ENCODE data around the gene SLC22A31.

Gene SLC22A31

DNA sequence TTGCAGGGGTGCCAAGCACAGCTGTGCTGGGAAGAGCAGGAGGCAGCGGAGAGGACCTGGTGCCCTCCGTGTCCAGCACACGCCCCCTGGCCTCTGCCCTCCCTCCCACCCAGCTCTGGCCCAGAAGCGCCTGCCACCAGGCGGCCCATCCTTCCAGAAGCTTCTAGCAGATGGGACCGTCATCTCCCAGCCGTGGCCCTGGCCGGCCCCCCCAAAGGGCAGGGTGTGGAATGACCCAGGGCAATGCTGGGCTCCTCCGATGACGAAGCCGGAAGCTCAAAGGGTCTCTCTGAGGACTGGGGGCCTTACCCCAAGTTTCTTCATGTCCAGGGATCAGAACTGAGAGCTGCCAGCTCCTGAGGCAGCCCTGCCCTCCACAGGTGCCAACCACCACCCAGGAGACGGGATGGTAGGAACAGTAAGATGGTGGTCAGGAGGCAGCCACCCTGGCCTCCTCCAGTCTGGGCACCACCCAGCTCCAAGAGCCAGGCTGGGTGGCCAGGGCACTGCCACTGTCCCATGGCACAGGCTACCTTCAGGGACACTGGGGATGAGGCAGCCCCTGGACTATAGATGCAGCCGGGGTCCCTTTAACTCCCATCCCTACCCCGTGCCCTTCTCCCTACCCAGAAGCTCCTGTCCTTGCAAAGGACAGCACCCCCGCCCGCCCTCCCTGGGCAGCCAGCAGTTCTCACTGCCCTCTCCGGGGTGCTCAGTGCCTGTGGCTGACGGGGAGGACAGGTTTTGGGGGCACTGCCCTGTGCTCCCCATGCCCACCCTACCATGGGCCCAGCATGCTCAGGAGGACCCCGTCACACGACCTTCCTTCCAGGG is 35.3 kb downstream of the SLC22A31 start:
- no peaks in the 10 kb centered on the region for H3K36me3 ChIP-seq (replicated peaks; ENCODE audit: low read depth, low read length)
- H4K20me1 ChIP-seq (ENCODE audit: insufficient read depth, low read length): no peaks in the 10 kb centered on the region
- H3K4me2 ChIP-seq (ENCODE audit: low read length): no peak overlapping the region
- no peak overlapping the region for H3K4me3 ChIP-seq (ENCODE audit: low read length)
- H2AFZ ChIP-seq (ENCODE audit: low read depth, low read length): no peak overlapping the region
- no peak overlapping the region for H3K27ac ChIP-seq (ENCODE audit: low read length)
- H3K9ac ChIP-seq (ENCODE audit: low read length): no peak overlapping the region
- H3K79me2 ChIP-seq (ENCODE audit: low read length): no peaks in the 10 kb centered on the region
- H3K4me1 ChIP-seq (ENCODE audit: low read length): peaks cover 21% of the 10 kb centered on the region
- no peaks in the 10 kb centered on the region for H3K9me3 ChIP-seq (ENCODE audit: insufficient read depth, low read length)
- no peak for TF ChIP-seq EZH2phosphoT487 (IDR thresholded peaks at IDR 0.05; ENCODE audit: low read depth)
- TF ChIP-seq, protein P1, sequence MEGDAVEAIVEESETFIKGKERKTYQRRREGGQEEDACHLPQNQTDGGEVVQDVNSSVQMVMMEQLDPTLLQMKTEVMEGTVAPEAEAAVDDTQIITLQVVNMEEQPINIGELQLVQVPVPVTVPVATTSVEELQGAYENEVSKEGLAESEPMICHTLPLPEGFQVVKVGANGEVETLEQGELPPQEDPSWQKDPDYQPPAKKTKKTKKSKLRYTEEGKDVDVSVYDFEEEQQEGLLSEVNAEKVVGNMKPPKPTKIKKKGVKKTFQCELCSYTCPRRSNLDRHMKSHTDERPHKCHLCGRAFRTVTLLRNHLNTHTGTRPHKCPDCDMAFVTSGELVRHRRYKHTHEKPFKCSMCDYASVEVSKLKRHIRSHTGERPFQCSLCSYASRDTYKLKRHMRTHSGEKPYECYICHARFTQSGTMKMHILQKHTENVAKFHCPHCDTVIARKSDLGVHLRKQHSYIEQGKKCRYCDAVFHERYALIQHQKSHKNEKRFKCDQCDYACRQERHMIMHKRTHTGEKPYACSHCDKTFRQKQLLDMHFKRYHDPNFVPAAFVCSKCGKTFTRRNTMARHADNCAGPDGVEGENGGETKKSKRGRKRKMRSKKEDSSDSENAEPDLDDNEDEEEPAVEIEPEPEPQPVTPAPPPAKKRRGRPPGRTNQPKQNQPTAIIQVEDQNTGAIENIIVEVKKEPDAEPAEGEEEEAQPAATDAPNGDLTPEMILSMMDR (IDR thresholded peaks at IDR 0.05; ENCODE audit: low read depth, low read length): no peak
- H3K27me3 ChIP-seq (ENCODE audit: low read depth, low read length): peaks cover 20% of the 10 kb centered on the region

- Histone ChIP-seq H3K9ac (ENCODE audit: low read length) (no peak overlapping the region), H3K4me2 (ENCODE audit: low read length) (no peak overlapping the region)
Measured at GRCh38 chr16:89164436-89164835, 35.9 kb downstream of the SLC22A31 start.

DNA sequence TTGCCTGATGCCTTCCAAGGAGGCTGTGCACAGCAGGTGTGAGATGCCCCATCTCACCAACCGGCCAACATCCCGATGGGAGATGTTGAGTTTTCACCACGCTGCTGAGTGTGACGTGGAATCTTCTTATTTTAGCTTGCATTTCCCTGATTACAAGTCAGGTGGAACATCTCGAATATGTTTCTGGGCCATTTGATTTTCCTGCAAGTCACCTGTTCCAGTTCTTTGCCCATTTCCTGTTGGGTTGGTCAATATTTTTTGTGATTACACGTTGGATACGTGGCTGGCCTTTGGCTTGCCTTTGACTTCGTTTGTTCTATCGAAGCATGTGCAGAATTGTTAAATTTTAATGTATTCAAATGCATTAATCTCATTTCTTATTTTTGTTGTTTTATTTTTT is 37.0 kb downstream of the SLC22A31 start:
- Histone ChIP-seq H3K79me2 (ENCODE audit: low read length) (no peaks in the 10 kb centered on the region), H3K4me2 (ENCODE audit: low read length) (no peak overlapping the region), H2AFZ (ENCODE audit: low read depth, low read length) (no peak overlapping the region), H3K9me3 (ENCODE audit: insufficient read depth, low read length) (no peaks in the 10 kb centered on the region), H4K20me1 (ENCODE audit: insufficient read depth, low read length) (no peaks in the 10 kb centered on the region), H3K4me1 (ENCODE audit: low read length) (peaks cover 14% of the 10 kb centered on the region), H3K4me3 (ENCODE audit: low read length) (no peak overlapping the region), H3K36me3 (replicated peaks; ENCODE audit: low read depth, low read length) (no peaks in the 10 kb centered on the region), H3K9ac (ENCODE audit: low read length) (no peak overlapping the region), H3K27me3 (ENCODE audit: low read depth, low read length) (peaks cover 6% of the 10 kb centered on the region; the same call in 1 of the 2 replicates), H3K27ac (ENCODE audit: low read length) (no peak overlapping the region)
- TF ChIP-seq, protein P1 (IDR thresholded peaks at IDR 0.05; ENCODE audit: low read depth, low read length): no peak
- no peak for TF ChIP-seq EZH2phosphoT487 (IDR thresholded peaks at IDR 0.05; ENCODE audit: low read depth)

More at GRCh38 chr16:89164436-89164835, 35.9 kb downstream of the SLC22A31 start:
- Histone ChIP-seq H3K4me3 (ENCODE audit: low read length) (no peak overlapping the region), H3K79me2 (ENCODE audit: low read length) (no peaks in the 10 kb centered on the region), H2AFZ (ENCODE audit: low read depth, low read length) (no peak overlapping the region), H3K4me1 (ENCODE audit: low read length) (peaks cover 20% of the 10 kb centered on the region), H3K9me3 (ENCODE audit: insufficient read depth, low read length) (no peaks in the 10 kb centered on the region), H4K20me1 (ENCODE audit: insufficient read depth, low read length) (no peaks in the 10 kb centered on the region), H3K27ac (ENCODE audit: low read length) (no peak overlapping the region), H3K36me3 (replicated peaks; ENCODE audit: low read depth, low read length) (no peaks in the 10 kb centered on the region), H3K27me3 (ENCODE audit: low read depth, low read length) (peaks cover 13% of the 10 kb centered on the region)
- TF ChIP-seq, protein P1 (IDR thresholded peaks at IDR 0.05; ENCODE audit: low read depth, low read length): no peak
- TF ChIP-seq EZH2phosphoT487 (IDR thresholded peaks at IDR 0.05; ENCODE audit: low read depth): no peak

GRCh38 chr16:89161763-89162713 is 38.3 kb downstream of the SLC22A31 start:
- Histone ChIP-seq H2AFZ (ENCODE audit: low read depth, low read length) (no peak overlapping the region), H3K4me2 (ENCODE audit: low read length) (no peak overlapping the region), H3K4me3 (ENCODE audit: low read length) (no peak overlapping the region), H3K27ac (ENCODE audit: low read length) (no peak overlapping the region), H3K9me3 (ENCODE audit: insufficient read depth, low read length) (peaks cover 3% of the 10 kb centered on the region; the same call in 1 of the 2 replicates), H3K27me3 (ENCODE audit: low read depth, low read length) (peaks cover 6% of the 10 kb centered on the region; the same call in 1 of the 2 replicates), H4K20me1 (ENCODE audit: insufficient read depth, low read length) (no peaks in the 10 kb centered on the region), H3K4me1 (ENCODE audit: low read length) (peaks cover 2% of the 10 kb centered on the region), H3K36me3 (replicated peaks; ENCODE audit: low read depth, low read length) (no peaks in the 10 kb centered on the region), H3K9ac (ENCODE audit: low read length) (no peak overlapping the region), H3K79me2 (ENCODE audit: low read length) (no peaks in the 10 kb centered on the region)
- no peak for TF ChIP-seq EZH2phosphoT487 (IDR thresholded peaks at IDR 0.05; ENCODE audit: low read depth)
- TF ChIP-seq, protein P1 (IDR thresholded peaks at IDR 0.05; ENCODE audit: low read depth, low read length): no peak
